OCI-LY1 (cell line): ENCODE results near the gene MBTD1.

Source experiments
- H2AFZ ChIP-seq: fragments of 200-600 bp; sonication (generic), shearing (Covaris generic); 2 replicates; pipeline ENCODE4 v1.6.0; 2014; ENCODE audit warnings: antibody characterized with exemption, mild to moderate bottlenecking, low read length
- H3F3A ChIP-seq: fragments of 200-600 bp; sonication (generic), shearing (Covaris generic); 2 replicates; pipeline ENCODE4 v1.6.0; 2014; ENCODE audit warnings: mild to moderate bottlenecking, antibody characterized with exemption, low read length, moderate library complexity; ENCODE audit not compliant: insufficient read depth
- H3K27ac ChIP-seq: fragments of 200-600 bp; sonication (generic); 2 replicates; pipeline ENCODE4 v1.5.1; 2014; ENCODE audit warnings: low read length, mixed run types, mild to moderate bottlenecking, low read depth; ENCODE audit not compliant: poor library complexity, severe bottlenecking
- H3K27me3 ChIP-seq: fragments of 200-600 bp; sonication (generic); 2 replicates; pipeline ENCODE4 v1.6.0; 2014; ENCODE audit warnings: antibody characterized with exemption, mild to moderate bottlenecking, low read length, moderate library complexity; ENCODE audit not compliant: insufficient read depth
- H3K36me3 ChIP-seq: fragments of 200-600 bp; sonication (generic); 2 replicates; pipeline ENCODE4 v1.6.1; 2014; ENCODE audit warnings: mild to moderate bottlenecking, antibody characterized with exemption, low read length, moderate library complexity, mixed read lengths; ENCODE audit not compliant: insufficient read depth
- H3K4me1 ChIP-seq: fragments of 200-600 bp; sonication (generic); 2 replicates; pipeline ENCODE4 v1.5.1; 2014; ENCODE audit warnings: mild to moderate bottlenecking, low read length, moderate library complexity; ENCODE audit not compliant: insufficient read depth, severe bottlenecking
- H3K4me2 ChIP-seq: fragments of 200-600 bp; sonication (generic), shearing (Covaris generic); 2 replicates; pipeline ENCODE4 v1.6.1; 2014; ENCODE audit warnings: low read length
- H3K4me3 ChIP-seq: fragments of 200-600 bp; sonication (generic); 2 replicates; pipeline ENCODE4 v1.5.1; 2014; ENCODE audit warnings: low read length, low read depth, mild to moderate bottlenecking, mixed read lengths; ENCODE audit not compliant: poor library complexity, severe bottlenecking
- H3K79me2 ChIP-seq: fragments of 200-600 bp; shearing (Covaris generic); 2 replicates; pipeline ENCODE4 v1.6.1; 2016; ENCODE audit warnings: mixed run types, low read length, mixed read lengths; ENCODE audit not compliant: insufficient read depth
- H3K9ac ChIP-seq: fragments of 200-600 bp; sonication (generic), shearing (Covaris generic); 2 replicates; pipeline ENCODE4 v1.6.1; 2014; ENCODE audit warnings: mild to moderate bottlenecking, low read length, mixed read lengths
- H3K9me2 ChIP-seq: fragments of 200-600 bp; sonication (generic), shearing (Covaris generic); 2 replicates; pipeline ENCODE4 v1.6.1; 2014; ENCODE audit warnings: low read depth, mild to moderate bottlenecking, low read length, mixed read lengths
- H3K9me3 ChIP-seq: fragments of 200-600 bp; shearing (Covaris generic); 2 replicates; pipeline ENCODE4 v1.6.1; 2014; ENCODE audit warnings: low read length, mixed read lengths
- H4K20me1 ChIP-seq: fragments of 200-600 bp; sonication (generic), shearing (Covaris generic); 2 replicates; pipeline ENCODE4 v1.6.0; 2016; ENCODE audit warnings: mild to moderate bottlenecking, low read length; ENCODE audit not compliant: insufficient read depth
- CTCF ChIP-seq: fragments of 200-600 bp; sonication (generic), shearing (Covaris generic); IDR thresholded peaks from 2 replicates; pipeline ENCODE4 v1.5.1; 2017; ENCODE audit warnings: mild to moderate bottlenecking, antibody characterized with exemption, low read length, moderate library complexity, mixed read lengths
- EZH2 ChIP-seq: fragments of 200-600 bp; sonication (generic), shearing (Covaris generic); IDR thresholded peaks from 2 replicates; pipeline ENCODE4 v1.8.0; 2017; ENCODE audit warnings: borderline replicate concordance, mixed run types, mild to moderate bottlenecking, antibody characterized with exemption, low read length, moderate library complexity, mixed read lengths

MBTD1 gene

GRCh38 chr17:51159604-51160003, 100.2 kb downstream of the MBTD1 start:
- Histone ChIP-seq H3K4me2 (no peak overlapping the region), H3K36me3 (peaks cover 84% of the 10 kb centered on the region), H2AFZ (no peak overlapping the region), H3K27me3 (no peaks in the 10 kb centered on the region), H3K9ac (no peak overlapping the region), H4K20me1 (no peaks in the 10 kb centered on the region), H3K4me1 (peaks cover 14% of the 10 kb centered on the region), H3K79me2 (peaks cover 28% of the 10 kb centered on the region), H3K27ac (no peak overlapping the region), H3F3A (no peaks in the 10 kb centered on the region), H3K4me3 (no peak overlapping the region), H3K9me3 (no peaks in the 10 kb centered on the region), H3K9me2 (no peaks in the 10 kb centered on the region)
- TF ChIP-seq CTCF, result no peak
- TF ChIP-seq EZH2, result no peak

GRCh38 chr17:51155416-51155815, 104.4 kb downstream of the MBTD1 start:
- TF ChIP-seq CTCF (no peak), EZH2 (no peak)
- H2AFZ ChIP-seq, result no peak overlapping the region
- no peaks in the 10 kb centered on the region for H3K9me3 ChIP-seq
- no peaks in the 10 kb centered on the region for H4K20me1 ChIP-seq
- no peak overlapping the region; the same call in 1 of the 2 replicates for H3K9ac ChIP-seq
- H3K4me1 ChIP-seq, result peaks cover 26% of the 10 kb centered on the region
- no peak overlapping the region for H3K27ac ChIP-seq
- peaks cover 54% of the 10 kb centered on the region for H3K36me3 ChIP-seq
- no peaks in the 10 kb centered on the region for H3K9me2 ChIP-seq
- H3F3A ChIP-seq, result no peaks in the 10 kb centered on the region
- no peaks in the 10 kb centered on the region for H3K27me3 ChIP-seq
- peaks cover 37% of the 10 kb centered on the region for H3K79me2 ChIP-seq
- H3K4me3 ChIP-seq, result no peak overlapping the region
- H3K4me2 ChIP-seq, result peak overlapping the region; percentile 95

GRCh38 chr17:51154176-51154575, 105.7 kb downstream of the MBTD1 start:
- Histone ChIP-seq H3K4me2 (peak overlapping the region; percentile 95), H3K27me3 (no peaks in the 10 kb centered on the region), H3K4me1 (peaks cover 26% of the 10 kb centered on the region), H3K79me2 (peaks cover 37% of the 10 kb centered on the region), H3K9me2 (no peaks in the 10 kb centered on the region), H3K9ac (peak overlapping the region; percentile 87), H3K36me3 (peaks cover 44% of the 10 kb centered on the region), H3F3A (no peaks in the 10 kb centered on the region), H3K27ac (peak overlapping the region; percentile 15), H3K4me3 (peak overlapping the region; percentile 73), H4K20me1 (no peaks in the 10 kb centered on the region), H3K9me3 (no peaks in the 10 kb centered on the region), H2AFZ (no peak overlapping the region)
- TF ChIP-seq EZH2 (no peak), CTCF (no peak)
